Mesenchymal stem cell (in vitro differentiated cells and primary cell): ENCODE measurements around the gene CGREF1.
A peak's percentile ranks its signal among the peaks of the same experiment; 100 is the strongest.

Experiments used
- DNase-seq: peaks from one replicate; pipeline ENCODE4 v3.0.0-alpha.2; 2013
- H2AFZ ChIP-seq: one replicate; pipeline ENCODE4 v1.6.1; 2013; ENCODE audit warnings: low read depth, mild to moderate bottlenecking, control low read depth, inconsistent platforms, low read length, moderate library complexity
- H2AK5ac ChIP-seq: 2 replicates; pipeline ENCODE4 v1.6.1; 2013; ENCODE audit warnings: low read length, moderate library complexity, mild to moderate bottlenecking, inconsistent platforms; ENCODE audit not compliant: severe bottlenecking
- H2BK120ac ChIP-seq: one replicate; pipeline ENCODE4 v1.6.1; 2013; ENCODE audit warnings: low read depth, mild to moderate bottlenecking, inconsistent platforms, low read length, moderate library complexity
- H2BK12ac ChIP-seq, 2 experiments: one replicate each; pipeline ENCODE4 v1.6.1; 2013; ENCODE audit warnings: inconsistent platforms in 2 of 2, low read length in 2 of 2, mild to moderate bottlenecking in 2 of 2, moderate library complexity in 2 of 2, control low read depth in 1 of 2
- H2BK15ac ChIP-seq: one replicate; pipeline ENCODE4 v1.6.1; 2013; ENCODE audit warnings: mild to moderate bottlenecking, low read depth, inconsistent platforms; ENCODE audit not compliant: poor library complexity, severe bottlenecking
- H2BK5ac ChIP-seq: 2 replicates; pipeline ENCODE4 v1.6.1; 2013; ENCODE audit warnings: low read depth, mild to moderate bottlenecking, low read length, control low read depth, inconsistent platforms; ENCODE audit not compliant: poor library complexity, severe bottlenecking
- H3K14ac ChIP-seq, 2 experiments: one replicate each; pipeline ENCODE4 v1.6.1; 2013; ENCODE audit warnings: inconsistent platforms in 2 of 2, low read length in 2 of 2, control low read depth in 1 of 2, mild to moderate bottlenecking in 1 of 2, moderate library complexity in 1 of 2
- H3K18ac ChIP-seq, 2 experiments: one replicate each; pipeline ENCODE4 v1.6.1; 2013; ENCODE audit warnings: inconsistent platforms in 2 of 2, low read length in 2 of 2, control low read depth in 1 of 2, low read depth in 1 of 2, mild to moderate bottlenecking in 1 of 2
- H3K23ac ChIP-seq, 2 experiments: one replicate each; pipeline ENCODE4 v1.6.1; 2013; ENCODE audit warnings: inconsistent platforms in 2 of 2, low read length in 2 of 2, mild to moderate bottlenecking in 2 of 2, moderate library complexity in 2 of 2, control low read depth in 1 of 2
- H3K27ac ChIP-seq: 2 replicates; pipeline ENCODE4 v1.5.1; 2013; ENCODE audit warnings: mild to moderate bottlenecking, moderate library complexity, low read length, control low read depth, inconsistent platforms; ENCODE audit not compliant: poor library complexity, severe bottlenecking
- H3K27me3 ChIP-seq, 2 experiments: 2 replicates each; pipeline versions ENCODE4 v1.6.1 to v1.7.0; 2013; ENCODE audit warnings: low read length in 2 of 2, mild to moderate bottlenecking in 2 of 2, moderate library complexity in 2 of 2, control low read depth in 1 of 2, inconsistent platforms in 1 of 2; ENCODE audit not compliant: control insufficient read depth in 1 of 2, insufficient read depth in 1 of 2
- H3K36me3 ChIP-seq, 2 experiments: 2 replicates each; pipeline versions ENCODE4 v1.6.1 to v1.7.0; 2013; ENCODE audit warnings: low read length in 2 of 2, control low read depth in 1 of 2, inconsistent platforms in 1 of 2, low read depth in 1 of 2, mild to moderate bottlenecking in 1 of 2; ENCODE audit not compliant: insufficient read depth in 2 of 2, control insufficient read depth in 1 of 2
- H3K4ac ChIP-seq, 2 experiments: one replicate each; pipeline ENCODE4 v1.6.1; 2013; ENCODE audit warnings: inconsistent platforms in 2 of 2, low read length in 2 of 2, mild to moderate bottlenecking in 2 of 2, moderate library complexity in 2 of 2, control low read depth in 1 of 2, low read depth in 1 of 2
- H3K4me1 ChIP-seq: 2 replicates; pipeline ENCODE4 v1.6.1; 2013; ENCODE audit warnings: low read depth, low read length, control low read depth; ENCODE audit not compliant: control insufficient read depth, insufficient read depth
- H3K4me2 ChIP-seq: 2 replicates; pipeline ENCODE4 v1.6.1; 2013; ENCODE audit warnings: low read length, mild to moderate bottlenecking, inconsistent platforms; ENCODE audit not compliant: poor library complexity, severe bottlenecking
- H3K4me3 ChIP-seq, 2 experiments: 2 replicates each; pipeline versions ENCODE4 v1.5.1 to v1.7.0; 2013; ENCODE audit warnings: low read length in 2 of 2, mild to moderate bottlenecking in 2 of 2, control low read depth in 1 of 2, low read depth in 1 of 2; ENCODE audit not compliant: insufficient read depth in 1 of 2
- H3K79me1 ChIP-seq: replicated peaks from 2 replicates; pipeline ENCODE4 v1.6.1; 2013; ENCODE audit warnings: mild to moderate bottlenecking, control low read depth, low read length, inconsistent platforms; ENCODE audit not compliant: poor library complexity, severe bottlenecking
- H3K9ac ChIP-seq: 2 replicates; pipeline ENCODE4 v1.7.0; 2013; ENCODE audit warnings: mild to moderate bottlenecking, low read length, moderate library complexity
- H3K9me3 ChIP-seq: 2 replicates; pipeline ENCODE4 v1.7.0; 2013; ENCODE audit warnings: mild to moderate bottlenecking, low read length; ENCODE audit not compliant: control insufficient read depth
- H4K8ac ChIP-seq: one replicate; pipeline ENCODE4 v1.6.1; 2013; ENCODE audit warnings: inconsistent platforms, mild to moderate bottlenecking, low read length, moderate library complexity
- H4K91ac ChIP-seq: one replicate; pipeline ENCODE4 v1.6.1; 2013; ENCODE audit warnings: mild to moderate bottlenecking, low read length, inconsistent platforms
- WGBS: methylation state at CpG from one replicate; pipeline ENCODE4 v1.1.7; 2013; ENCODE audit warnings: mixed read lengths; 5-methylcytosine and 5-hydroxymethylcytosine counted together

CGREF1 gene

DNA sequence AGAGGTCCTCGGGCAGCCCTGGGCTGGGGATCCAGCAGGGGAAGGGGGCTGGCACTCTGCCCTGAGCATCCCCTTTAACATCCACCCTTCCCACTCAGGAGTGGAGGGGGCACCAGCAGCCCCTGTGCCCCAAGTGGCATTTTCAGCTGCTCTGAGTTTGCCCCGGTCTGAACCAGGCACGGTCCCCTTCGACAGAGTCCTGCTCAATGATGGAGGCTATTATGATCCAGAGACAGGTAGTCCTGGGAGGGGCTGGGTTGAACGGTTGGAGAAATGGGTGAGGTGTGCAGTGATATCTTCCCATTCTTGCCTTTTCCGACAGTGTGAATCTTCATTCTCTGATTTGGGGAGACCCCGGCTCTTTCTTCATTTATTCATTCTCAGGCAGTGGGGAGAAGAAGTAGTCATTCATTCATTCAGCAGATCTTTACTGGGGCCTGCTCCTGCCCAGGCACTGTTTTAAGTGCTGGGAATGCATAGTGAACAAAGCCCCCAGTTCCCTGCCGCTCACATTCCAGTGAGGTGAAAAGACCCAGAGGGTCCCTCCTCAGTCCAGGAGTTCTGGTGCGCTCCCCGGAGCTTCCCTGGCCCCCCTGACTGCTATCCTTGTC is 33.8 kb downstream of the CGREF1 start:
- peak overlapping the region; percentile 63 to 79 for H3K4me3 ChIP-seq
- H3K9ac ChIP-seq = peak overlapping the region; percentile 89
- H3K79me1 ChIP-seq = no peaks in the 10 kb centered on the region
- no peak overlapping the region for H2AFZ ChIP-seq
- peaks cover 11 to 14% of the 10 kb centered on the region in 2 experiments for H3K36me3 ChIP-seq
- peaks cover 0 to 8% of the 10 kb centered on the region in 2 experiments for H3K27me3 ChIP-seq
- H4K91ac ChIP-seq = peak overlapping the region; percentile 91
- no peak for DNase-seq
- H2BK5ac ChIP-seq = no peak overlapping the region
- H2BK15ac ChIP-seq = peak overlapping the region; percentile 9
- H2AK5ac ChIP-seq = no peak overlapping the region
- 66% methylated on average over 10 of the region's 10 CpGs for WGBS
- no peaks in the 10 kb centered on the region for H3K9me3 ChIP-seq
- no peak overlapping the region for H3K27ac ChIP-seq
- no peak overlapping the region for H2BK12ac ChIP-seq
- no peak overlapping the region for H2BK120ac ChIP-seq
- H3K4me1 ChIP-seq = peaks cover 25% of the 10 kb centered on the region
- H3K14ac ChIP-seq = no peak overlapping the region
- no peak overlapping the region for H3K23ac ChIP-seq
- peak overlapping the region; percentile 37 to 78 for H3K4ac ChIP-seq
- peak overlapping the region; percentile 72 to 86 for H3K18ac ChIP-seq
- peak overlapping the region; percentile 96 for H3K4me2 ChIP-seq
- H4K8ac ChIP-seq = no peak overlapping the region

DNA sequence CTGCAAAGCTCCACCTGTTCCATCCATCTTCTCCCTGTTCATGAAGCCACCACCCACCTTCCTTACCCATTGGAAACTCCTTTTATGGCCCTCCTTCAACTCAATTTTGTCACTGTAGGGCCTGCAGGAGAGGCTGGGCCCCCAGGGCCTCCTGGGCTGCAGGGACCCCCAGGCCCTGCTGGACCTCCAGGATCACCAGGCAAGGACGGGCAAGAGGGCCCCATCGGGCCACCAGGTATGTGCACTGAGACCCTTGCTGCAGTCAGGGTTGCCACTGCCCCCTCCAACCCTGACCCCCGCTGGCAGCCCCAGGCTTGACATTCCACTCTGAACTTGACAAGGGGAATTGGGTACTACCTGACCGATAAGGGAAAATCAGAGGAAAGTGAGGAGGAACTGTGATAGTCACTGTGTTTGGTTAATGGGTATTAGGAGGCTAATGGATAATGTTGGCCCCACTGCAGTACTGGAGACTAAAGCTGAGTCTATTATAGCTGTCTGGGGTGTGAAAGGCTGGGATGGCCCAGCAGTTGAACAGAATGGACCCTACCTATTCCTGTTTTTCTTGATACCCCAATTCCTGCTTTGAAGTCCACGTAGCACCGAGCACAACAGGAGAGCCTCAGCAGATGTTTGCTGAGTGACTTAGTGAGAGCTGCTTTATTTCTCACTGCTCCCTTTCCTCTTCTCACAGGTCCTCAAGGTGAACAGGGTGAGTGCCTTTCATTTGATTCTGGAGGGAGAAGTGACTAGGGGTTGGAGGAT is 34.4 kb downstream of the CGREF1 start:
- no peak overlapping the region for H3K27ac ChIP-seq
- H3K18ac ChIP-seq = no peak overlapping the region
- H2BK5ac ChIP-seq = no peak overlapping the region
- no peak overlapping the region for H2BK15ac ChIP-seq
- peak overlapping the region in 1 of 2 experiments; percentile 37 for H3K14ac ChIP-seq
- H3K4me2 ChIP-seq = no peak overlapping the region
- 89% methylated on average over 6 of the region's 6 CpGs for WGBS
- peaks cover 0 to 7% of the 10 kb centered on the region in 2 experiments for H3K27me3 ChIP-seq
- no peaks in the 10 kb centered on the region for H3K79me1 ChIP-seq
- H3K9me3 ChIP-seq = no peaks in the 10 kb centered on the region
- no peak for DNase-seq
- H3K4me3 ChIP-seq = no peak overlapping the region
- H2AFZ ChIP-seq = no peak overlapping the region
- peaks cover 26% of the 10 kb centered on the region for H3K4me1 ChIP-seq
- no peak overlapping the region for H4K8ac ChIP-seq
- H2AK5ac ChIP-seq = no peak overlapping the region
- H3K36me3 ChIP-seq = peaks cover 11 to 14% of the 10 kb centered on the region in 2 experiments
- peak overlapping the region; percentile 16 for H4K91ac ChIP-seq
- no peak overlapping the region for H3K4ac ChIP-seq
- H2BK12ac ChIP-seq = no peak overlapping the region
- no peak overlapping the region for H2BK120ac ChIP-seq
- no peak overlapping the region for H3K9ac ChIP-seq
- no peak overlapping the region for H3K23ac ChIP-seq

DNA sequence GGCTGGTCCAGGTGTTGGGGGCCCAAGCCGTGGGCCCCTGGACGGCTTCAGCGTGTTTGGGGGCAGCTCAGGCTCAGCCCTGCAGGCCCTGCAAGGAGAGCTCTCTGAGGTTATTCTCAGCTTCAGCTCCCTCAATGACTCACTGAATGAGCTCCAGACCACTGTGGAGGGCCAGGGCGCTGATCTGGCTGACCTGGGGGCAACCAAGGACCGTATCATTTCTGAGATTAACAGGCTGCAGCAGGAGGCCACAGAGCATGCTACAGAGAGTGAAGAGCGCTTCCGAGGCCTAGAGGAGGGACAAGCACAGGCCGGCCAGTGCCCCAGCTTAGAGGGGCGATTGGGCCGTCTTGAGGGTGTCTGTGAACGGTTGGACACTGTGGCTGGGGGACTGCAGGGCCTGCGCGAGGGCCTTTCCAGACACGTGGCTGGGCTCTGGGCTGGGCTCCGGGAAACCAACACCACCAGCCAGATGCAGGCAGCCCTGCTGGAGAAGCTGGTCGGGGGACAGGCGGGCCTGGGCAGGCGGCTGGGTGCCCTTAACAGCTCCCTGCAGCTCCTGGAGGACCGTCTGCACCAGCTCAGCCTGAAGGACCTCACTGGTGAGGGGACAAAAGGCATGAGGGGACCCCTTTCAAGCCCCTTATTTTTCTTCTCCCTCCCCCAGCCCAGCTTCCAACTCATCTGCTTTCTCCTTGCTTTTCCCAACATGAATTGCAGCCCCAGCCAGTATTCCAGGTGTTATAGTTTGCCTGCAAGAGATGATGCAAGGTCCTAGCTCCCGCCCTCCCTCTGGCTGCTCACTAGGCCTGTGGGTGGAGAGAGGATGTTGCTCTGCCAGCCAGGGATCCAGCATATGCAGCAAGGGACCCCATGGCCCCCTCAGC is 35.3 kb downstream of the CGREF1 start:
- 89% methylated on average over 20 of the region's 20 CpGs for WGBS
- Histone ChIP-seq H3K4me3 (no peak overlapping the region), H3K18ac (no peak overlapping the region), H3K27ac (no peak overlapping the region), H2AFZ (no peak overlapping the region), H3K9ac (no peak overlapping the region), H3K4ac (no peak overlapping the region), H3K79me1 (no peaks in the 10 kb centered on the region), H3K27me3 (peaks cover 0 to 3% of the 10 kb centered on the region in 2 experiments), H3K14ac (peak overlapping the region in 1 of 2 experiments; percentile 37), H3K9me3 (no peaks in the 10 kb centered on the region), H2AK5ac (no peak overlapping the region), H3K23ac (no peak overlapping the region), H2BK12ac (no peak overlapping the region), H3K4me2 (no peak overlapping the region), H3K4me1 (peaks cover 26% of the 10 kb centered on the region), H2BK120ac (no peak overlapping the region), H3K36me3 (peaks cover 11 to 14% of the 10 kb centered on the region in 2 experiments), H4K91ac (no peak overlapping the region), H4K8ac (no peak overlapping the region), H2BK5ac (no peak overlapping the region), H2BK15ac (no peak overlapping the region)
- no peak for DNase-seq
